Natural killer cell treated with Interleukin-12 subunit alpha and Interleukin-12 subunit beta and Interleukin-15 and Interleukin-18, amount 100 ng/mL, for 72 hours (primary cell): ENCODE data around the gene FOXRED1. TPM values are rescaled to one million over a fixed set of nuclear protein-coding genes. Genes with fewer than 3 reads are reported as not detected.
"Not testable (repeated sequence)": the region's sequence is repeated elsewhere in the genome, so short reads cannot be mapped to it uniquely, and the experiment has no call there.

Source experiments
- ATAC-seq, 2 donors: fragments of 150-1000 bp; cut with Tn5 transposase in 1 of 2; sonication (Bioruptor Pico), chemical (Tn5 transposase) in 1 of 2; 2 replicates each; pipeline ENCODE4 v1.10.0; 2021
- DNase-seq: peaks from one replicate; pipeline ENCODE4 v3.0.0; 2022; ENCODE audit warnings: low spot score
- H3K27ac Mint-ChIP-seq, 2 donors: 1 replicate in 1 of 2; 2 replicates in 1 of 2; pipeline ENCODE4 v1.8.0; 2022; ENCODE audit warnings: mixed read lengths in 2 of 2, mild to moderate bottlenecking in 1 of 2, moderate library complexity in 1 of 2
- H3K27me3 Mint-ChIP-seq, 2 donors: 1 replicate in 1 of 2; 2 replicates in 1 of 2; pipeline ENCODE4 v1.8.0; 2022; ENCODE audit warnings: mixed read lengths in 2 of 2
- H3K36me3 Mint-ChIP-seq: one replicate; pipeline ENCODE4 v1.8.0; 2022; ENCODE audit warnings: mixed read lengths
- H3K4me1 Mint-ChIP-seq, 2 donors: 1 replicate in 1 of 2; 2 replicates in 1 of 2; pipeline ENCODE4 v1.8.0; 2022; ENCODE audit warnings: low read depth in 2 of 2, mixed read lengths in 2 of 2, mild to moderate bottlenecking in 1 of 2
- H3K4me3 Mint-ChIP-seq: one replicate; pipeline ENCODE4 v1.8.0; 2022; ENCODE audit warnings: mixed read lengths
- H3K9me3 Mint-ChIP-seq: 2 replicates; pipeline ENCODE4 v1.8.0; 2022; ENCODE audit warnings: mixed read lengths
- total RNA-seq, 2 donors: library from RNA; stranded (reverse); gene quantifications; one replicate each; pipeline ENCODE4 v1.2.3, GENCODE V29; 2022

FOXRED1 gene
- total RNA-seq, 2 donors from 2014 or later = 39.7 to 79.6 TPM

- Mint-ChIP-seq H3K4me3 (peak within 1 kb of the TSS; percentile 98), H3K27me3 (no peaks in the 10 kb centered on the region), H3K9me3 (no peaks in the 10 kb centered on the region), H3K36me3 (no peaks in the 10 kb centered on the region), H3K4me1 (peaks cover 43 to 49% of the 10 kb centered on the region in 2 donors), H3K27ac (peak within 1 kb of the TSS; percentile 95 to 98)
- DNase-seq (peak; percentile 76), ATAC-seq (peak; percentile 88 to 92)
These were observed 14.0 kb downstream of the FOXRED1 start, which contains the start of gene TIRAP for GRCh38 chr11:126282736-126283591. Gene TIRAP (plus strand): TSS chr11:126283093. CDS start chr11:126290895, 7,802 bp downstream.

- H3K9me3 Mint-ChIP-seq = no peaks in the 10 kb centered on the region
- H3K4me3 Mint-ChIP-seq = peak overlapping the region; percentile 98
- H3K27ac Mint-ChIP-seq = peak overlapping the region in 1 of 2 donors; percentile 95
- DNase-seq = no peak
- H3K36me3 Mint-ChIP-seq = no peaks in the 10 kb centered on the region
- H3K4me1 Mint-ChIP-seq = peaks cover 37 to 42% of the 10 kb centered on the region in 2 donors
- ATAC-seq = peak in 1 of 2 donors; percentile 47
- H3K27me3 Mint-ChIP-seq = no peaks in the 10 kb centered on the region
These were observed 15.9 kb downstream of the FOXRED1 start for GRCh38 chr11:126284829-126285228.

GRCh38 chr11:126288237-126288636 is 19.3 kb downstream of the FOXRED1 start:
- ATAC-seq = no peak
- no peak overlapping the region for H3K4me3 Mint-ChIP-seq
- no peak overlapping the region for H3K27ac Mint-ChIP-seq
- no peaks in the 10 kb centered on the region for H3K9me3 Mint-ChIP-seq
- H3K4me1 Mint-ChIP-seq = peaks cover 18% of the 10 kb centered on the region in 2 donors
- no peak for DNase-seq
- H3K36me3 Mint-ChIP-seq = peaks cover 3% of the 10 kb centered on the region
- no peaks in the 10 kb centered on the region for H3K27me3 Mint-ChIP-seq

- H3K36me3 Mint-ChIP-seq = peaks cover 11% of the 10 kb centered on the region
- no peak for DNase-seq
- H3K4me3 Mint-ChIP-seq = no peak overlapping the region
- no peaks in the 10 kb centered on the region for H3K9me3 Mint-ChIP-seq
- ATAC-seq = no peak
- H3K27me3 Mint-ChIP-seq = no peaks in the 10 kb centered on the region
- peaks cover 11 to 13% of the 10 kb centered on the region in 2 donors for H3K4me1 Mint-ChIP-seq
- no peak overlapping the region for H3K27ac Mint-ChIP-seq
These were observed 21.9 kb downstream of the FOXRED1 start for GRCh38 chr11:126290887-126291286.

GRCh38 chr11:126293726-126294125 is 24.8 kb downstream of the FOXRED1 start:
- H3K27me3 Mint-ChIP-seq = no peaks in the 10 kb centered on the region
- ATAC-seq = peak; percentile 44 to 72
- peak overlapping the region; percentile 5 to 10 for H3K27ac Mint-ChIP-seq
- H3K4me1 Mint-ChIP-seq = peaks cover 11 to 15% of the 10 kb centered on the region in 2 donors
- H3K4me3 Mint-ChIP-seq = no peak overlapping the region
- H3K36me3 Mint-ChIP-seq = peaks cover 14% of the 10 kb centered on the region
- H3K9me3 Mint-ChIP-seq = no peaks in the 10 kb centered on the region
- DNase-seq = no peak

- no peak for DNase-seq
- no peak for ATAC-seq
- no peak overlapping the region for H3K27ac Mint-ChIP-seq
- H3K4me1 Mint-ChIP-seq = peaks cover 11 to 15% of the 10 kb centered on the region in 2 donors
- no peak overlapping the region for H3K4me3 Mint-ChIP-seq
- H3K36me3 Mint-ChIP-seq = peaks cover 14% of the 10 kb centered on the region
- no peaks in the 10 kb centered on the region for H3K9me3 Mint-ChIP-seq
- no peaks in the 10 kb centered on the region for H3K27me3 Mint-ChIP-seq
These were observed 28.1 kb downstream of the FOXRED1 start for GRCh38 chr11:126297004-126297403.

GRCh38 chr11:126303623-126304456 is 34.9 kb downstream of the FOXRED1 start, which contains the start of gene DCPS:
Gene DCPS (plus strand): TSS chr11:126304060. CDS start chr11:126304081, 21 bp downstream.
- ATAC-seq = peak; percentile 99
- no peaks in the 10 kb centered on the region for H3K9me3 Mint-ChIP-seq
- peaks cover 22 to 31% of the 10 kb centered on the region in 2 donors for H3K4me1 Mint-ChIP-seq
- peak within 1 kb of the TSS; percentile 98 for H3K4me3 Mint-ChIP-seq
- DNase-seq = peak; percentile 93
- H3K27ac Mint-ChIP-seq = peak within 1 kb of the TSS; percentile 93 to 98
- H3K27me3 Mint-ChIP-seq = no peaks in the 10 kb centered on the region
- peaks cover 6% of the 10 kb centered on the region for H3K36me3 Mint-ChIP-seq

- ATAC-seq (no peak), DNase-seq (no peak)
- no peaks in the 10 kb centered on the region for H3K9me3 Mint-ChIP-seq
- H3K27me3 Mint-ChIP-seq = no peaks in the 10 kb centered on the region
- peaks cover 6% of the 10 kb centered on the region for H3K36me3 Mint-ChIP-seq
- peak overlapping the region; percentile 98 for H3K4me3 Mint-ChIP-seq
- H3K4me1 Mint-ChIP-seq = peaks cover 22 to 31% of the 10 kb centered on the region in 2 donors
- H3K27ac Mint-ChIP-seq = peak overlapping the region; percentile 93 to 98
These were observed 35.6 kb downstream of the FOXRED1 start for GRCh38 chr11:126304457-126305075.

GRCh38 chr11:126305699-126306098 is 36.7 kb downstream of the FOXRED1 start:
- DNase-seq (no peak), ATAC-seq (peak in 1 of 2 donors; percentile 29)
- Mint-ChIP-seq H3K36me3 (peaks cover 12% of the 10 kb centered on the region), H3K4me3 (peak overlapping the region; percentile 85), H3K4me1 (peaks cover 29 to 41% of the 10 kb centered on the region in 2 donors), H3K9me3 (no peaks in the 10 kb centered on the region), H3K27me3 (no peaks in the 10 kb centered on the region), H3K27ac (peak overlapping the region; percentile 72 to 98)

GRCh38 chr11:126307706-126308105 is 38.8 kb downstream of the FOXRED1 start:
- Mint-ChIP-seq H3K9me3 (no peaks in the 10 kb centered on the region), H3K4me3 (no peak overlapping the region), H3K36me3 (peaks cover 12% of the 10 kb centered on the region), H3K27me3 (no peaks in the 10 kb centered on the region), H3K27ac (peak overlapping the region; percentile 16 to 32), H3K4me1 (peaks cover 43 to 53% of the 10 kb centered on the region in 2 donors)
- DNase-seq = no peak
- ATAC-seq = no peak

- Mint-ChIP-seq H3K27ac (peak overlapping the region; percentile 16 to 32), H3K4me1 (peaks cover 48 to 54% of the 10 kb centered on the region in 2 donors), H3K4me3 (no peak overlapping the region), H3K9me3 (no peaks in the 10 kb centered on the region), H3K27me3 (no peaks in the 10 kb centered on the region), H3K36me3 (peaks cover 12% of the 10 kb centered on the region)
- no peak for DNase-seq
- no peak for ATAC-seq
These were observed 39.3 kb downstream of the FOXRED1 start for GRCh38 chr11:126308271-126308671.

GRCh38 chr11:126308771-126309170 is 39.8 kb downstream of the FOXRED1 start:
- DNase-seq, H3K4me3 Mint-ChIP-seq, H3K27ac Mint-ChIP-seq, ATAC-seq, H3K9me3 Mint-ChIP-seq, H3K27me3 Mint-ChIP-seq: not testable (repeated sequence)
- H3K36me3 Mint-ChIP-seq = peaks cover 12% of the 10 kb centered on the region
- peaks cover 51 to 56% of the 10 kb centered on the region in 2 donors for H3K4me1 Mint-ChIP-seq
